Lung microvascular endothelial cell (primary cell): ENCODE results near the gene ELSPBP1. TPM values are rescaled to one million over a fixed set of nuclear protein-coding genes. Genes with fewer than 3 reads are reported as not detected.
"Not testable (repeated sequence)": the region's sequence is repeated elsewhere in the genome, so short reads cannot be mapped to it uniquely, and the experiment has no call there.

ENCODE experiments used
- DNase-seq, 2 donors: peaks; one replicate each; pipeline versions ENCODE4 v3.0.0 to v3.0.0-alpha.2; 2010; ENCODE audit warnings: low read depth in 2 of 2
- total RNA-seq: library from RNA; depleted of rRNA; stranded (reverse); fragments of >200 nt; gene quantifications from 2 replicates; pipeline ENCODE4 v1.2.1, GENCODE V29; 2014

Gene ELSPBP1
- total RNA-seq, 1 donor from 2014 or later: not detected

DNA sequence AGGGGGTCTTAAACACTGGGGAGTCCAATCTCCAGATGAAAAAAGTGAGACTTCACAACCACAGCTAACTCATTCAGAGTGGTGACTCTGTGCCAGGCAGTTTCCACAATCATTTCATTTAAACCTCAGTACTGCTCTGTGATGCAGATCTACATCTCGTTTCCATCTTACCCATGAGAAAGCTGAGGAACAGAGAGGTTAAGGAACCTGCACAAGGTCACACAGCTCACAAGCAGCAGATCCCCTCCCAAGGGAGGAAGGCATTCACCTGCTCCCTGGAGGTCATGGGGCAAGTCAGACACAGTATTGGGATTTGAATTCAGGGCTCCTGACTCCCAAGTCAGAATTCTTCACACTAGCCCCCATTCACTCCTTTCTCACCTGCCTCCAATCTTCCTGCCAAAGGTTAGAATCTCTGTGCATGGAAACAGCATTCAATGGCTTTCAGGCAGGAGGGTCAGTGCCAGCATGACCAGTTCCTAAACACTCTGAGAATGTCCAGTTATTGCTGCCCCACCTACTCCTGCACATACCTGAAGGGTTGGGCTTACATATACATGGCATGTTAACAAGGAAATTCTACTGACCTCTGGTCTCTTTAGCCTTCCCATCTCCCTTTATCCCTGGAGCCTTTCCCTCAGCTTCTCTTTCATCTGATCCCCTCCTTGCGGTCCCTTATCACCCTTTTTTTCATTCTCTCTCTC, 47.6 kb downstream of the ELSPBP1 start:
- DNase-seq: no peak

DNA sequence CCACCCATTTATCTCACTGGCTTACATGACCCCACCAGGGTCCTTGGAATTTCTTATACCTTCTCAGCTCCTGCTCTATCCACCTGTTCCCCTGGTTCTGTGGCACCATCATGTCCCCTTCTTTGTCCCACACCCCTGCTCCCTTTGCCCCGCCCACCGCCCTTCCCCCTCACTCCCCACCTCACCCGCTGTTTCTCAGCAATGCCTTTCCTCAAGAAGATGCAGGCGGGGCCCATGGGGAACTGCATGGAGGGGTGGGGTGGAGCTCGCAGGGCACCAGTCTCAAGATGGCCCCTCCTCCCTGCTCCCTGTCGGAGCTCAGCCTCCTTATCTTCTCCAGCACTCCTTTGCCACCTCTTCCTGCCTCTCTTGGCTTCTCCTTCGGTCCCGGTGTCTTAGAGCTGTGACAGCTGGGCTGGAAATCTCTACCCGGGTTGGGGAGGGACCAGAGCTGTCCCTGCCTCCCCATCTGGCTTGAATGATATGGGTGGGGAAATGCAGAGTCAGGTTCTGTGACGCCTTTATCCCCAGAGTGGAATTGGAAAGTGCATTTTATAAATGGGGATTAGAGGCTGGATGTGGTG, 49.3 kb downstream of the ELSPBP1 start, which contains the start of gene CABP5:
Gene CABP5, minus strand, starts transcription at position 405 of the 584 bp plus-strand sequence. Its CDS starts 157 bp downstream, at position 248.
- no peak for DNase-seq

DNA sequence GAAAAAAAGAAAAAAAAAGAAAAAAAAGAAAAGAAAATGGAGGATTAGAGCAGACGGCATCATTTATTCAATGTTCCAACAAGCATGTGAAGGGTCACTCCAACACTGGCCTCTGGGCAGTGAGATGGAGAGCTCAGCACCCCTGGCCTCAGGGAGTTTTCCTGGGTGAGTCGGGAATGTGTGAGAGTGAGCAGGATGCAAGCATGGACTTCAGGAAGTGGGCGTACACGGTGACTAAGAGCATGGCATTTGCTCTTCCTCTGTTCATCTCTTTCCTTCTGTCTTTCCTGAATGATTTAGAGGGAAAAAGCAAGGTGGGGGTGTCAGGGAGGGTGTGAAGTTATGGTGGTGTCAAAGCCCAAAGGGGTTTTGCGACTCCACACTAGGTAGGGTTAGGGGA, 50.1 kb downstream of the ELSPBP1 start:
- peak in 1 of 2 donors; percentile 6 for DNase-seq

DNA sequence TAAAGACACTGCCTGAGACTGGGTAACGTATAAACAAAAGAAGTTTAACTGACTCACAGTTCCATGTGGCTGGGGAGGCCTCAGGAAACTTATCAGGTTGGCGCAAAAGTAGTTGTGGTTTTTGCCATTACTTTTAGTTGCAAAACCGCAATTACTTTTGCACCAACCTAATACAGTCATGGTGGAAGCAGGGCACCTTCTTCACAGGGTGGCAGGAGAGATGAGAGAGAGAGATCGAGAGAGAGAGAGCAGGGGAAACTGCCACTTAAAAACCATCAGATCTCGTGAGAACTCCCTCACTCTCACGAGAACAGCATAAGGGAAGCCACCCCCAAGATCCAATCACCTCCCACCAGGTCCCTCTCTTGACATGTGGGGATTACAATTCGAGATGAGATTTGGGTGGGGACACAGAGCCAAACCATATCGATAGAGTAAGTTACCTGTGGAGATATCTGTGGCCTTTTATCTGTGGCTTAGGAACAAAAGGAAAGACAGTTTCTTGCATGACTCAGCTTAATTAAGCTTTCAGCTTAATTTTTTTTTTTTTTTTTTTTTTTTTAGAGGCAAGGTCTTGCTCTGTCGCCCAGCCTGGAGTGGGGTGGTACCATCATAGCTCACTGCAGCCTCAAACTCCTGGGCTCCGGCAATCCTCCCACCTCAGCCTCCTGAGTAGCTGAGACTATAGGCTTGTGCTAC, 57.1 kb downstream of the ELSPBP1 start:
- no peak for DNase-seq

DNA sequence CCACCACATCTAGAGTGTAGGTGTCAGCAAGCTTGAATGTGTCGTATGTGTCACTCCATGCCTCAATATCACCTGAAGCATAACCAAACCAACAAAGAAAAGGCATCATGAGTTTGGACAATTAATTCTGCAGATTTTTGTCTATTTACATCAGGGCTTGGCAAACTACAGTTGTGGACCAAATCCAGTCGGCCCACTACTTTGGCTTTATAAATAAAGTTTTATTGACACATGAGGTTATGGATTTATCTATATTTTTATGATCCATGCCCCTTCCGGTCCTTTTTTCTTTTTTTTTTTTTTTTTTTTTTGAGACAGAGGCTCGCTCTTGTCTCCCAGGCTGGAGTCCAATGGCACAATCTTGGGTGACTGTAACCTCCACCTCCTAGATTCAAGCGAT, 58.6 kb downstream of the ELSPBP1 start:
- no peak for DNase-seq

DNA sequence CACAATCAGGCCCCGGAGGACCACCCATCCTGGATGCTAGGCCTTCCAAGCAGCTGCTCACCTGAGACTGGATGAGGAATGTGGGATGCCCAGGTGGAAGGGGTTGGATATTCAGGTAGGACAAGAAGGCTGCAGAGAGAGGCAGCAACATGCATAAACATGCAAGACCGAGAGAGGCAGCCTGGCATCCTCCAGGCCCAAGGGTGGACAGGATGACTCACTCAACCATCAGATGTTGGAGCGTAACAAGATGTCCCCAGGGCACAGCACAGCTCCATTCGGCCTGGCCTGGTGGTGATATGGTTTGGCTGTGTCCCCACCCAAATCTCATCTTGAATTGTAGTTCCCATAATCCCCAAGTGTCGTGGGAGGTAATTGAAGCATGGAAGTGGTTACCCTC, 59.4 kb downstream of the ELSPBP1 start:
- no peak for DNase-seq

DNA sequence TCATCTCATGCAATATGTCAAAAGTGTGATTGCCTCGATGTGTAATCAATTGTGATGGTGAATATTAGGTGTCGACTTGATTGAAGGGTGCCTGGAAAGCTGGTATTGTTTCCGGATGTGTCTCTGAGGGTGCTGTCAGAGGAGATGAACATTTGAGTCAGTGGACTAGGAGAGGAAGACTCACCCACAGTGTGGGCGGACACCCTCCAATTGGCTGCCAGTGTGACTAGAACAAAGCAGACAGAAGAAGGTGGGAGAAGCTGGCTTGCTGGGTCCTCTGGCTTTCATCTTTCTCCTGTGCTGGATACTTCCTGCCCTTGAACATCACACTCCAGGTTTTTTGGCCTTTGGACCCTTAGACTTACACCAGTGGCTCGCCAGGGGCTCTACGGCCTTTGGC, 64.9 kb downstream of the ELSPBP1 start:
- DNase-seq: no peak

DNA sequence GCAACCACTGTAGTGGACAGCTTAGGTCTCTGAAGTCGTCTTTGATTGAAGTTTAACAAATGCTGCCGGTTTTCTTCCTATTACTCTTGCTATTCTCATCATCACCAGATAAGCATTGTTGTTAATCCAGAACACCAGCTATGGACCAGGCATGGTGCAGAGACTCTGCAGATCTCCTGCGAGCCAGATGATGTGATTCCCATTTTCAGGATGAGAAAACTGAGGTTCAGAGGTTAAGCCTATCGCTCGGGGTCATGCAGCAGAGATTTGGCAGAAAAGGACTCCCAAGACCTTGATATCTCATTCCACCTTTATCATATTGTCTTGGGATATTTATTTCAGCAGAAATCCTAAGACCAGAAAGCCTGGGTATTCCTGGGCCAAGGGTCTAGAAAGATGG, 65.9 kb downstream of the ELSPBP1 start:
- DNase-seq: no peak

DNA sequence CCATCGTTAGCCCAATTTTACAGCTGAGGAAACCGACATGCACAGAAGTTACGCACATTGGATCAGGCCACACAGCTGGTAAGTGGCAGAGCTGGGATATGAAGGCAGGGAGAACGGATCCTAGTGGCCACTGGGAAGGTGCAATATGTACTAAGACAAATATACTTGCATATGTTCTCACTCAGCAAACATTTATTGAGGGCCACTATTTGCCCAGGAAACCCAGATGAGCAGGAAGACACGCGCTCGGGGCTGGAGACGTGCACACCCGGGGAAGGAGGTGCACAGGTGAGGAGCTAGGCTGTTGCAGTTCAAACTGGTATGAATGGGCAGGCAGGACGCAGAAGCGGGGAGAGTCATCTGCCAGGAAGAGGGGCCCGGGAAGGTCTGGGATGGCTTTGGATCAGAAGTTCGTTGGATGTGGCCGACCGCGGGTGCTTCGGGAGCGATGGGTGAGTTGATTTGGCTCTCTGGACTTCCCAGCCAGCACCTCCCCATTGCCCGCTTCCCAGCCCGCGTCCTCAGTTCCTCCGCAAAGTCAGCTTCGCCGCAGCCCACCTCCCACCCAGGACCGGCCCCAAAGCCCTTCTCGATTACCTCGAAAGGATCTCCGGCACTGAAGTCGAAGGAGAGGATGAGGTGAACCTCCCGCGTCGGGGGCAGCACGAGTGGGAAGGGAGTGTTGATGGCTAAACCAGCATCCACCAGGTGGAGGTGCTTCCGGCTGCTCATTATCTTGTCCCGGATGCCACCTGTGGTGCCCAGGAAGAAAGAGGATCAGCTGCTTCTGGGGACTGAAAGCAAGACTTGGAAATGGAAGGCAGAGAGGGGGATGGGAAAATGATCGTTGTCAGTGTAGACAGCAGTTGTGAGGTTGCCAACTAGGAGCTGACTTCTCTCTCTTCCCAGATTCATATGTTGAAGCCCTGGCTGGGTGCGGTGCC, 67.2 kb downstream of the ELSPBP1 start:
- DNase-seq: no peak

DNA sequence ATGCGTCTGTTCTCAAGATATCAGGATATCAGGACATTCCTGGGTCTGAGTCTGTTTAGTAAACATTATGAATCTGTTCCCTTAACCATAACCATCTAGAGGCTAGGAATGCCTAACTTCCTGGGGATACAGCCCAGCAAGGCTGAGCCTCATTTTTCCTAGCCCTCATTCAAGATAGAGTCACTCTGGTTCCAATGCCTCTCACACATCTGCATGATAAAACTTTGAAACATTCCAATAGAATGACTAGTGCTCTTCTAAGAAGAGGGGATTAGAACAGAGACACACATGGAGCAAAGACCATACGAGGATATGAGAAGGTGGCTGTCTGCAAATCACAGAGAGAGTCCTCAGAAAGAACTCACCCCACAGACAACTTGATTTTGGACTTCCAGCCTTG, 70.1 kb downstream of the ELSPBP1 start:
- DNase-seq: no peak

DNA sequence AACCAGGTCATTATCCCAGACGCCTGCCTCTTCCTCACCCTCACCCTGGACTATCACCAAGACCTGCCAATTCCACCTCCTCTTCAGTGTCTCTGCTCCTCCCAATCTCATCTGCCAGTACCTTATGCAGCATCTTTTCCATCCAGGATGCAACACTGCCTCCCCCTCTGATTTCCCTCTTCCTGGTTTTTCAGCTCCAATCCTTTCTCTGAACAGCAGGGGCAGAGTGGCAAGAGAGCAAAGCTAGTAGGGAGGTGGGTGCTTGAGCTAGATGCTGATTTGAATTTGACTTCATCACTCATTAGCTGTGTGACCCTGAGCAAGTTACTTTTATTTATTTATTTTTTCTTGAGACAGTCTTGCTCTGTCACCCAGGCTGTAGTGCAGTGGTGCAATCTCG, 75.0 kb downstream of the ELSPBP1 start:
- no peak for DNase-seq

DNA sequence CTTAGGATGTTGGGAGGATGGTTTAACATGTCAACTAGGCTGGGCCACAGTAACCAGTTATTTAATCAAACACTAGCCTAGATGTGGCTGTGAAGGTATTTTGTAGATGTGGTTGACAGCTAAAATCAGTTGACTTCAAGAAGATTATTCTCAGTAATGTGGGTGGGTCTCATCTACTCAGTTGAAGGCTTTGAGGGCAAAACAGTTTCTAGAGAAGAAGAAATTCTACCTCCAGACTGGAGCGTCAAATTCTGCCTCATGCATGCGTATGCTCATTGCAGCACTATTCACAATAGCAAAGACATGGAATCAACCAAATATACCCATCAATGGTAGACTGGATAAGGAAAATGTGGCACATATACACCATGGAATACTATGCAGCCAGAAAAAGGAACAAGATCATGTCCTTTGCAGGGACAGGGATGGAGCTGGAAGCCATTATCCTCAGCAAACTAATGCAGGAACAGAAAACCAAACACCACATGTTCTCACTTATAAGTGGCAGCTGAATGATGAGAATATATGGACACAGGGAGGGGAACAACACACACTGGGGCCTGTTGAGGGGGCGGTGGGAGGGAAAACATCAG, 75.8 kb downstream of the ELSPBP1 start:
- not testable (repeated sequence) for DNase-seq

Other genes starting within 250 kb of the ELSPBP1 start
- gene NOP53, start 249.1 kb upstream of the ELSPBP1 start, total RNA-seq: 69.5 and 115 TPM in 2 replicates
- gene SELENOW, start 215.9 kb upstream of the ELSPBP1 start, total RNA-seq: 310 and 521 TPM in 2 replicates
- not detected in 2 replicates for gene TPRX1, start 190.1 kb upstream of the ELSPBP1 start, total RNA-seq
- not detected in 2 replicates for gene CRX, start 172.7 kb upstream of the ELSPBP1 start, total RNA-seq
- not detected in 2 replicates for gene TPRX2, start 135.4 kb upstream of the ELSPBP1 start, total RNA-seq
- not detected in 2 replicates for gene SULT2A1, start 108.3 kb upstream of the ELSPBP1 start, total RNA-seq
- gene BSPH1, start 2.5 kb upstream of the ELSPBP1 start, total RNA-seq: not detected in 2 replicates
- not detected in 2 replicates for gene CABP5, start 49.4 kb downstream of the ELSPBP1 start, total RNA-seq
- gene PLA2G4C, start 116.2 kb downstream of the ELSPBP1 start, total RNA-seq: 44.0 and 98.8 TPM in 2 replicates
- gene LIG1, start 175.7 kb downstream of the ELSPBP1 start, total RNA-seq: 9.1 and 30.9 TPM in 2 replicates
- 2.0 and 2.2 TPM in 2 replicates for gene ZSWIM9, start 176.0 kb downstream of the ELSPBP1 start, total RNA-seq